Lung (tissue), 11 donors: ENCODE results near the gene LASP1NB.

Experiments
- ATAC-seq: fragments of 200-7000 bp; cut with Tn5 transposase; one replicate; pipeline ENCODE4 v1.9.1; 2020; ENCODE audit warnings: moderate number of reproducible peaks; ENCODE audit not compliant: insufficient read depth, low FRiP score
- DNase-seq, 3 donors: peaks; one replicate each; pipeline ENCODE4 v3.0.0-alpha.2; 2013 to 2017
- H3K27ac ChIP-seq, 2 donors: one replicate each; pipeline ENCODE4 v1.5.1; 2013; ENCODE audit warnings: mild to moderate bottlenecking in 2 of 2, moderate library complexity in 2 of 2, control low read depth in 1 of 2, inconsistent platforms in 1 of 2, low read depth in 1 of 2, low read length in 1 of 2
- H3K27me3 ChIP-seq, 3 donors: one replicate each; pipeline ENCODE4 v1.5.1; 2013; ENCODE audit warnings: low read length in 2 of 3; ENCODE audit not compliant: control insufficient read depth in 3 of 3, insufficient read depth in 3 of 3
- H3K36me3 ChIP-seq, 4 donors: one replicate each; pipeline ENCODE4 v1.5.1; 2013; ENCODE audit warnings: low read length in 4 of 4, mild to moderate bottlenecking in 1 of 4, moderate library complexity in 1 of 4; ENCODE audit not compliant: control insufficient read depth in 4 of 4, insufficient read depth in 4 of 4
- H3K4me1 ChIP-seq, 5 donors: one replicate each; pipeline ENCODE4 v1.5.1; 2013; ENCODE audit warnings: low read length in 5 of 5, mild to moderate bottlenecking in 2 of 5, moderate library complexity in 1 of 5; ENCODE audit not compliant: control insufficient read depth in 5 of 5, insufficient read depth in 5 of 5
- H3K4me3 ChIP-seq: one replicate; pipeline ENCODE4 v1.5.1; 2013; ENCODE audit warnings: mild to moderate bottlenecking, control low read depth, moderate library complexity
- H3K9ac ChIP-seq, 2 donors: one replicate each; pipeline ENCODE4 v1.5.1; 2013; ENCODE audit warnings: low read length in 2 of 2, control low read depth in 1 of 2; ENCODE audit not compliant: insufficient read depth in 1 of 2
- H3K9me3 ChIP-seq, 4 donors: one replicate each; pipeline ENCODE4 v1.5.1; 2013; ENCODE audit warnings: low read length in 3 of 4, mild to moderate bottlenecking in 1 of 4, moderate library complexity in 1 of 4; ENCODE audit not compliant: control insufficient read depth in 4 of 4, insufficient read depth in 3 of 4
- CTCF ChIP-seq: IDR thresholded peaks from 2 replicates; pipeline ENCODE4 v1.5.1; 2012; ENCODE audit warnings: mild to moderate bottlenecking; ENCODE audit errors: control extremely low read depth, extremely low read depth
- WGBS, 2 donors: extraction: QIAGEN DNeasy Blood & Tissue Kit; methylation state at CpG; one replicate each; pipeline ENCODE4 v1.1.7; 2013; 5-methylcytosine and 5-hydroxymethylcytosine counted together
- donor health status: control.
- donor health status: control.
- donor health status: Bipolar disorder and iron deficiency.
- donor health status: healthy.
- donor health status: DM: yes; HTN: yes; CAD: no.

LASP1NB gene

GRCh38 chr17:38896346-38896954 is 29.0 kb upstream of the LASP1NB start:
- Histone ChIP-seq H3K36me3 (peaks cover 0 to 61% (median 32%) of the 10 kb centered on the region in 4 donors), H3K9me3 (no peaks in the 10 kb centered on the region), H3K4me1 (peaks cover 11 to 59% (median 18%) of the 10 kb centered on the region in 5 donors), H3K9ac (no peak overlapping the region), H3K27ac (peak overlapping the region; percentile 34 to 55), H3K27me3 (no peaks in the 10 kb centered on the region), H3K4me3 (no peak overlapping the region)
- DNase-seq (peak in 2 of 3 donors; percentile 42), ATAC-seq (no peak)
- no peak for TF ChIP-seq CTCF
- WGBS, 2 donors = 61 to 72% methylated on average over 13 of the region's 13 CpGs

DNA sequence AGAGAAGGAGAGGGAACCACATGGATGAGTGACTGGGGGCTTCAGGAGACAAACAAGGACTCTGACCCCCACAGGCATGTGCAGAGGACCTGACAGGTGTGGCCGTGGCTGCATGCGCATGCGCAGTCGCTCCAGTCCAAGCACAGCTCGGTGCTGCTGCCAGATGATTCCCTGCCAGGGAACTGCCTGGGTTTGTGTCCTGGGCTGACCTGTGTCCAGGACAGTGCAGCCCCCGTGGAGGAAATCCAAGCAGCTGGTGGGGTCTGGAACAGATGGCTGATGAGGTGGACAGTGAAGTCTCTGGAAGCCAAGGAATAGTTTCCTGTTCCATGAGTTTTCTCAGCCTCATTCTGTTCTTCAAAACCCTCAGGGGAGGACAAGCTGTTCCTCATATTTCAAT is 28.2 kb upstream of the LASP1NB start:
- 53 to 64% methylated on average over 6 of the region's 6 CpGs for WGBS, 2 donors
- Histone ChIP-seq H3K4me1 (peaks cover 11 to 62% (median 18%) of the 10 kb centered on the region in 5 donors), H3K9ac (no peak overlapping the region), H3K36me3 (peaks cover 0 to 57% (median 27%) of the 10 kb centered on the region in 4 donors), H3K27me3 (no peaks in the 10 kb centered on the region), H3K27ac (peak overlapping the region; percentile 14 to 55), H3K4me3 (no peak overlapping the region), H3K9me3 (no peaks in the 10 kb centered on the region)
- DNase-seq (no peak), ATAC-seq (no peak)
- no peak for TF ChIP-seq CTCF

GRCh38 chr17:38897671-38898290 is 27.6 kb upstream of the LASP1NB start:
- 64 to 66% methylated on average over 12 of the region's 12 CpGs for WGBS, 2 donors
- ATAC-seq (no peak), DNase-seq (no peak)
- no peak for TF ChIP-seq CTCF
- Histone ChIP-seq H3K36me3 (peaks cover 0 to 53% (median 23%) of the 10 kb centered on the region in 4 donors), H3K4me1 (peaks cover 11 to 60% (median 18%) of the 10 kb centered on the region in 5 donors), H3K27ac (peak overlapping the region; percentile 26 to 55), H3K4me3 (no peak overlapping the region), H3K9ac (no peak overlapping the region), H3K9me3 (no peaks in the 10 kb centered on the region), H3K27me3 (no peaks in the 10 kb centered on the region)
